GM12878 (cell line): ENCODE data around the gene TAF13. TPM values are rescaled to one million over a fixed set of nuclear protein-coding genes. Genes with fewer than 3 reads are reported as not detected.

Experiments
- ATAC-seq: fragments of 200-7000 bp; cut with Tn5 transposase; 3 replicates; pipeline ENCODE4 v1.9.1; 2020; ENCODE audit warnings: mild to moderate bottlenecking, moderate library complexity
- BruUV-seq: library from RNA; stranded (reverse); fragments of 400-500 nt; replicated peaks from 2 replicates; lab custom pipeline; 2021; lab: Mats Ljungman, UMichigan
- CTCF ChIA-PET: fragments of 300-600 bp; sonication (Branson Sonifier 250); formaldehyde crosslinking; extraction: SDS; loops from one replicate; lab custom pipeline; 2021; ENCODE audit warnings: inconsistent platforms; lab: Yijun Ruan, JAX
- POLR2A ChIA-PET: fragments of 350-600 bp; formaldehyde crosslinking; extraction: SDS; loops from one replicate; lab custom pipeline; 2021; ENCODE audit warnings: inconsistent platforms; lab: Charles Lee
- RAD21 ChIA-PET: fragments of 300-600 bp; sonication (Branson Sonifier 250); formaldehyde crosslinking; loops from one replicate; lab custom pipeline; 2023; ENCODE audit warnings: antibody characterized with exemption; ENCODE audit not compliant: unreplicated experiment; lab: Charles Lee
- SMC1A ChIA-PET: fragments of 300-600 bp; sonication (Branson Sonifier 250); formaldehyde crosslinking; loops from one replicate; lab custom pipeline; 2023; ENCODE audit not compliant: unreplicated experiment, uncharacterized antibody; lab: Charles Lee
- DNase-seq: peaks from one replicate; pipeline ENCODE4 v3.0.0-alpha.2; 2011; ENCODE audit warnings: low read depth, low spot score
- FAIRE-seq: peaks from 3 replicates; lab custom pipeline; 2011; peaks lifted over from hg19 to GRCh38; lab: Jason Lieb, UNC
- H2AFZ ChIP-seq: 2 replicates; pipeline ENCODE4 v1.6.0; 2011; ENCODE audit warnings: low read depth, low read length, control low read depth; ENCODE audit not compliant: control insufficient read depth
- H3K27ac ChIP-seq: 2 replicates; pipeline ENCODE4 v1.5.1; 2011; ENCODE audit warnings: control low read depth; ENCODE audit not compliant: control insufficient read depth, insufficient read depth
- H3K27me3 ChIP-seq, 2 experiments: replicated peaks in 1 of 2; 2 replicates each; pipeline versions ENCODE4 v1.6.0 to v1.6.1; 2011; ENCODE audit warnings: low read length in 1 of 2; ENCODE audit not compliant: control insufficient read depth in 2 of 2, insufficient read depth in 2 of 2
- H3K36me3 ChIP-seq, 2 experiments: 2 replicates each; pipeline ENCODE4 v1.5.1; 2011; ENCODE audit warnings: low read length in 1 of 2; ENCODE audit not compliant: control insufficient read depth in 2 of 2, insufficient read depth in 2 of 2
- H3K4me1 ChIP-seq: 2 replicates; pipeline ENCODE4 v1.6.1; 2011; ENCODE audit warnings: mild to moderate bottlenecking, low read length, moderate library complexity, mixed read lengths; ENCODE audit not compliant: control insufficient read depth, insufficient read depth
- H3K4me2 ChIP-seq: 2 replicates; pipeline ENCODE4 v1.6.0; 2011; ENCODE audit warnings: control low read depth; ENCODE audit not compliant: control insufficient read depth, insufficient read depth
- H3K4me3 ChIP-seq: fragments of 200-600 bp; sonication (generic); 2 replicates; pipeline ENCODE4 v1.5.1; 2016
- H3K79me2 ChIP-seq: 2 replicates; pipeline ENCODE4 v1.6.0; 2011; ENCODE audit warnings: low read length; ENCODE audit not compliant: control insufficient read depth, insufficient read depth
- H3K9ac ChIP-seq: 2 replicates; pipeline ENCODE4 v1.8.0; 2011; ENCODE audit warnings: low read length, control low read depth, mixed read lengths; ENCODE audit not compliant: control insufficient read depth, insufficient read depth
- H3K9me3 ChIP-seq: replicated peaks from 3 replicates; pipeline ENCODE4 v1.5.1; 2011; ENCODE audit warnings: mild to moderate bottlenecking, low read length; ENCODE audit not compliant: control insufficient read depth, insufficient read depth
- H4K20me1 ChIP-seq: 2 replicates; pipeline ENCODE4 v1.6.0; 2011; ENCODE audit not compliant: control insufficient read depth, insufficient read depth
- BCLAF1 ChIP-seq: fragments of 450-650 bp; IDR thresholded peaks from 2 replicates; pipeline ENCODE4 v1.6.1; 2017; ENCODE audit warnings: antibody characterized with exemption, mild to moderate bottlenecking, moderate library complexity
- BHLHE40 ChIP-seq, 2 experiments: fragments of 450-650 bp in 1 of 2; IDR thresholded peaks; 2 replicates each; pipeline ENCODE4 v1.6.1; 2011 to 2017; ENCODE audit warnings: low read depth in 2 of 2, borderline replicate concordance in 1 of 2, improper control_type of control experiment in 1 of 2, low read length in 1 of 2, mild to moderate bottlenecking in 1 of 2
- CREM ChIP-seq: IDR thresholded peaks from 2 replicates; pipeline ENCODE4 v1.6.1; 2014; ENCODE audit warnings: antibody characterized with exemption, low read depth
- IKZF1 ChIP-seq: fragments of 450-650 bp; conservative IDR thresholded peaks from 2 replicates; pipeline ENCODE4 v1.6.1; 2017; ENCODE audit warnings: antibody characterized with exemption, mild to moderate bottlenecking
- IRF5 ChIP-seq: fragments of 450-650 bp; IDR thresholded peaks from 2 replicates; pipeline ENCODE4 v1.6.1; 2017; ENCODE audit warnings: borderline replicate concordance
- KLF5 ChIP-seq: fragments of 450-650 bp; IDR thresholded peaks from 2 replicates; pipeline ENCODE4 v1.6.1; 2014; ENCODE audit warnings: mild to moderate bottlenecking; ENCODE audit not compliant: partially characterized antibody
- MEF2B ChIP-seq: fragments of 450-650 bp; IDR thresholded peaks from 2 replicates; pipeline ENCODE4 v1.6.1; 2018; ENCODE audit warnings: mild to moderate bottlenecking, moderate library complexity; ENCODE audit not compliant: partially characterized antibody, poor library complexity, severe bottlenecking
- MYC ChIP-seq: IDR thresholded peaks from 2 replicates; pipeline ENCODE4 v1.6.1; 2011; ENCODE audit warnings: mild to moderate bottlenecking, low read length, moderate library complexity, inconsistent platforms; ENCODE audit not compliant: insufficient read depth, insufficient replicate concordance, insufficient read length, severe bottlenecking
- NFXL1 ChIP-seq: fragments of 450-650 bp; IDR thresholded peaks from 2 replicates; pipeline ENCODE4 v1.6.1; 2017; ENCODE audit warnings: antibody characterized with exemption, mild to moderate bottlenecking, borderline replicate concordance
- POU2F2 ChIP-seq: IDR thresholded peaks from 3 replicates; pipeline ENCODE4 v1.6.1; 2011; ENCODE audit warnings: low read depth, mild to moderate bottlenecking, low read length, borderline replicate concordance
- RUNX3 ChIP-seq: IDR thresholded peaks from 2 replicates; pipeline ENCODE4 v1.6.1; 2012; ENCODE audit warnings: low read length, inconsistent platforms
- STAT1 ChIP-seq: fragments of 450-650 bp; conservative IDR thresholded peaks from 2 replicates; pipeline ENCODE4 v1.6.1; 2014; ENCODE audit warnings: antibody characterized with exemption, mild to moderate bottlenecking
- TCF12 ChIP-seq: IDR thresholded peaks from 2 replicates; pipeline ENCODE4 v1.6.1; 2011; ENCODE audit warnings: low read depth, mild to moderate bottlenecking, low read length
- TCF3 ChIP-seq: IDR thresholded peaks from 2 replicates; pipeline ENCODE4 v1.6.1; 2012; ENCODE audit warnings: low read depth, mild to moderate bottlenecking, low read length, borderline replicate concordance; ENCODE audit not compliant: insufficient read depth
- YY1 ChIP-seq: IDR thresholded peaks from 2 replicates; pipeline ENCODE4 v1.6.1; 2011; ENCODE audit warnings: low read depth, mild to moderate bottlenecking, low read length
- ZNF207 ChIP-seq: fragments of 450-650 bp; IDR thresholded peaks from 2 replicates; pipeline ENCODE4 v1.6.1; 2014; ENCODE audit warnings: antibody characterized with exemption, mild to moderate bottlenecking, borderline replicate concordance
- WGBS: methylation state at CpG from one replicate; pipeline ENCODE4 v1.1.6; 2016; ENCODE audit warnings: low lambda C conversion rate; ENCODE audit not compliant: insufficient replicate concordance, insufficient coverage; ENCODE audit errors: missing lambda C conversion rate; 5-methylcytosine and 5-hydroxymethylcytosine counted together
- in situ Hi-C: fragments of 300-500 bp; cut with MboI; formaldehyde crosslinking; loops from 9 replicates; pipeline ENCODE4 v1.14.3; 2018; ENCODE audit warnings: mixed read lengths
- intact Hi-C: fragments of 100-400 bp; cut with micrococcal nuclease; formaldehyde crosslinking; loops from one replicate; pipeline ENCODE4 v1.14.2; 2022; ENCODE audit not compliant: unreplicated experiment
- polyA plus RNA-seq, 11 experiments: library from polyadenylated mRNA; depleted of rRNA in 4 of 11; unstranded in 6 of 11; stranded (reverse) in 5 of 11; fragments of >200 nt; fragmentation: Nextera tagmentation in 4 of 11; fragmentation: Illumina TruSeq in 1 of 11; extraction: Ambion mirVana in 4 of 11; extraction: Trizol in 1 of 11; gene quantifications; 1 replicate in 1 of 11; 2 replicates in 10 of 11; pipeline versions ENCODE4 v1.2.1 to v1.2.3, GENCODE V29; 2011 to 2016; ENCODE audit warnings: inconsistent platforms in 2 of 11, missing spikeins in 2 of 11, low read depth in 1 of 11
- total RNA-seq, 4 experiments: library from RNA; depleted of rRNA in 3 of 4; stranded (reverse); fragments of >200 nt in 3 of 4; fragmentation: Illumina TruSeq in 1 of 4; extraction: Trizol in 1 of 4; gene quantifications; 2 replicates each; pipeline versions ENCODE4 v1.2.1 to v1.2.3, GENCODE V29; 2013 to 2021

TAF13 gene
- total and polyA plus RNA-seq, 10 of the 15 experiments (the other 5 are each of a cell fraction or from before 2014, with no cell fraction given), result 8.1 to 30.6 (median 18.0) TPM

- no peak for DNase-seq
- Histone ChIP-seq H2AFZ (no peak overlapping the region), H3K9me3 (no peaks in the 10 kb centered on the region), H4K20me1 (no peaks in the 10 kb centered on the region), H3K4me2 (no peak overlapping the region), H3K4me3 (no peak overlapping the region), H3K4me1 (no peaks in the 10 kb centered on the region), H3K9ac (no peak overlapping the region), H3K27ac (no peak overlapping the region), H3K79me2 (no peaks in the 10 kb centered on the region), H3K27me3 (no peaks in the 10 kb centered on the region), H3K36me3 (no peaks in the 10 kb centered on the region; a peak in 1 of 4 replicates)
- no peak for TF ChIP-seq YY1
- TF ChIP-seq IRF5, result no peak
- no peak for TF ChIP-seq ZNF207
- TF ChIP-seq MEF2B, result no peak
- no peak for TF ChIP-seq NFXL1
- intact Hi-C loops (no loop called here), in situ Hi-C loops (no loop called here)
- FAIRE-seq, result no peak
- POLR2A ChIA-PET, result no interaction called here
- no peak for ATAC-seq
- WGBS, result 82% methylated on average over 7 of the region's 7 CpGs
- RAD21 ChIA-PET, result no interaction called here
- SMC1A ChIA-PET, result no interaction called here
- CTCF ChIA-PET, result interaction anchor here (0.7 to 1.2 kb wide), 2 partner anchors 26 to 39 kb away, joined by 3 read pairs; no protein-coding TSS in a partner anchor
- BruUV-seq, result no TSS peak
Observed at GRCh38 chr1:109060707-109061106, 15.1 kb downstream of the TAF13 start.

GRCh38 chr1:109059026-109059425, 16.8 kb downstream of the TAF13 start:
- Histone ChIP-seq H2AFZ (no peak overlapping the region), H3K27me3 (no peaks in the 10 kb centered on the region), H3K27ac (no peak overlapping the region), H3K9me3 (no peaks in the 10 kb centered on the region), H3K4me3 (no peak overlapping the region), H3K9ac (no peak overlapping the region), H3K36me3 (no peaks in the 10 kb centered on the region; a peak in 1 of 4 replicates), H3K79me2 (no peaks in the 10 kb centered on the region), H3K4me1 (no peaks in the 10 kb centered on the region), H4K20me1 (no peaks in the 10 kb centered on the region), H3K4me2 (no peak overlapping the region)
- SMC1A ChIA-PET, result interaction anchor here (1.1 kb wide), 1 partner anchor 259 kb away, joined by 4 read pairs; no protein-coding TSS in a partner anchor
- CTCF ChIA-PET, result no interaction called here
- intact Hi-C loops (no loop called here), in situ Hi-C loops (no loop called here)
- BruUV-seq, result no TSS peak
- DNase-seq, result no peak
- RAD21 ChIA-PET, result no interaction called here
- no peak for FAIRE-seq
- no peak for ATAC-seq
- POLR2A ChIA-PET, result no interaction called here
- no peak for TF ChIP-seq RUNX3
- no peak for TF ChIP-seq CREM
- no peak for TF ChIP-seq POU2F2
- TF ChIP-seq KLF5, result no peak
- no peak for TF ChIP-seq STAT1
- no peak for TF ChIP-seq TCF12
- no peak for TF ChIP-seq MYC
- TF ChIP-seq TCF3, result no peak
- no peak for TF ChIP-seq BCLAF1
- TF ChIP-seq BHLHE40 (IDR thresholded peaks at IDR 0.05; ENCODE audit: borderline replicate concordance in 1 of 2, low read depth in 2 of 2, low read length in 1 of 2), result no peak
- TF ChIP-seq IKZF1, result no peak
